MM.1S (cell line): ENCODE measurements around the gene BMPR1A.
"Not testable (repeated sequence)": the region's sequence is repeated elsewhere in the genome, so short reads cannot be mapped to it uniquely, and the experiment has no call there.

ENCODE experiments used
- DNase-seq: peaks from one replicate; pipeline ENCODE4 v3.0.0-alpha.2; 2015
- H2AFZ ChIP-seq: fragments of 300-600 bp; sonication (generic); 2 replicates; pipeline ENCODE4 v1.6.0; 2016; ENCODE audit warnings: antibody characterized with exemption, low read length
- H3F3A ChIP-seq: fragments of 300-600 bp; sonication (generic); 2 replicates; pipeline ENCODE4 v1.6.1; 2016; ENCODE audit warnings: mild to moderate bottlenecking, antibody characterized with exemption, low read length, moderate library complexity, mixed read lengths; ENCODE audit not compliant: insufficient read depth
- H3K27ac ChIP-seq: fragments of 300-600 bp; sonication (generic); 2 replicates; pipeline ENCODE4 v1.5.1; 2016; ENCODE audit warnings: mild to moderate bottlenecking, low read length
- H3K27me3 ChIP-seq: fragments of 300-600 bp; sonication (generic); replicated peaks from 2 replicates; pipeline ENCODE4 v1.6.0; 2016; ENCODE audit warnings: low read length; ENCODE audit not compliant: insufficient read depth
- H3K36me3 ChIP-seq: fragments of 300-600 bp; sonication (generic); replicated peaks from 2 replicates; pipeline ENCODE4 v1.6.1; 2016; ENCODE audit warnings: mild to moderate bottlenecking, low read length, mixed read lengths; ENCODE audit not compliant: insufficient read depth
- H3K4me1 ChIP-seq: fragments of 300-600 bp; sonication (generic); 2 replicates; pipeline ENCODE4 v1.6.1; 2016; ENCODE audit warnings: low read length, mixed read lengths
- H3K4me2 ChIP-seq: fragments of 300-600 bp; sonication (generic); 2 replicates; pipeline ENCODE4 v1.6.0; 2016; ENCODE audit warnings: low read depth, low read length
- H3K4me3 ChIP-seq: fragments of 300-600 bp; sonication (generic); 2 replicates; pipeline ENCODE4 v1.5.1; 2016; ENCODE audit warnings: low read length, mixed read lengths
- H3K79me2 ChIP-seq: fragments of 300-600 bp; sonication (generic); 2 replicates; pipeline ENCODE4 v1.6.1; 2016; ENCODE audit warnings: mixed run types, low read length, mixed read lengths
- H3K9ac ChIP-seq: fragments of 300-600 bp; sonication (generic); 2 replicates; pipeline ENCODE4 v1.6.1; 2016; ENCODE audit warnings: low read length, mixed read lengths
- H3K9me2 ChIP-seq: fragments of 300-600 bp; sonication (generic); replicated peaks from 2 replicates; pipeline ENCODE4 v1.6.1; 2016; ENCODE audit warnings: mild to moderate bottlenecking, low read length, mixed read lengths; ENCODE audit not compliant: insufficient read depth
- H3K9me3 ChIP-seq: fragments of 300-600 bp; sonication (generic); replicated peaks from 2 replicates; pipeline ENCODE4 v1.6.1; 2016; ENCODE audit warnings: mild to moderate bottlenecking, low read length, mixed read lengths; ENCODE audit not compliant: insufficient read depth
- H4K20me1 ChIP-seq: fragments of 300-600 bp; sonication (generic); 2 replicates; pipeline ENCODE4 v1.6.1; 2016; ENCODE audit warnings: mild to moderate bottlenecking, low read length, moderate library complexity, mixed read lengths; ENCODE audit not compliant: insufficient read depth
- CTCF ChIP-seq: fragments of 300-600 bp; sonication (generic); IDR thresholded peaks from 2 replicates; pipeline ENCODE4 v1.5.1; 2016; ENCODE audit warnings: antibody characterized with exemption, low read length, mixed read lengths
- EZH2 ChIP-seq: fragments of 300-600 bp; sonication (generic); optimal IDR thresholded peaks from 2 replicates; pipeline ENCODE3; 2017; ENCODE audit warnings: low read depth, mild to moderate bottlenecking, antibody characterized with exemption, low read length, mixed read lengths
- EZH2phosphoT487 ChIP-seq: fragments of 300-600 bp; sonication (generic); IDR thresholded peaks from 2 replicates; pipeline ENCODE4 v1.6.1; 2018; ENCODE audit warnings: antibody characterized with exemption, low read length

BMPR1A gene

GRCh38 chr10:86950349-86950748 is 193.9 kb downstream of the BMPR1A start:
- Histone ChIP-seq H3K27me3 (no peaks in the 10 kb centered on the region), H4K20me1 (no peaks in the 10 kb centered on the region), H2AFZ (no peak overlapping the region), H3K9ac (no peak overlapping the region), H3K36me3 (no peaks in the 10 kb centered on the region), H3K4me1 (no peaks in the 10 kb centered on the region), H3F3A (no peaks in the 10 kb centered on the region), H3K9me3 (no peaks in the 10 kb centered on the region), H3K9me2 (no peaks in the 10 kb centered on the region), H3K4me2 (no peak overlapping the region), H3K4me3 (no peak overlapping the region), H3K79me2 (no peaks in the 10 kb centered on the region), H3K27ac (no peak overlapping the region)
- DNase-seq: no peak
- TF ChIP-seq CTCF: no peak

- H3K27ac ChIP-seq: no peak overlapping the region
- H3K27me3 ChIP-seq: no peaks in the 10 kb centered on the region
- H3K79me2 ChIP-seq: no peaks in the 10 kb centered on the region
- H3K9me2 ChIP-seq: no peaks in the 10 kb centered on the region
- no peak for DNase-seq
- H4K20me1 ChIP-seq: no peaks in the 10 kb centered on the region
- H3K4me2 ChIP-seq: no peak overlapping the region
- no peak overlapping the region for H3K9ac ChIP-seq
- no peaks in the 10 kb centered on the region for H3K36me3 ChIP-seq
- no peak overlapping the region for H2AFZ ChIP-seq
- no peaks in the 10 kb centered on the region for H3K9me3 ChIP-seq
- H3F3A ChIP-seq: no peaks in the 10 kb centered on the region
- H3K4me1 ChIP-seq: no peaks in the 10 kb centered on the region
- TF ChIP-seq EZH2 (no peak), CTCF (no peak), EZH2phosphoT487 (no peak)
- H3K4me3 ChIP-seq: no peak overlapping the region
These were observed 194.9 kb downstream of the BMPR1A start for GRCh38 chr10:86951184-86951761.

GRCh38 chr10:86952106-86952505 is 195.7 kb downstream of the BMPR1A start:
- no peak for DNase-seq
- Histone ChIP-seq H2AFZ (no peak overlapping the region), H3K4me1 (no peaks in the 10 kb centered on the region), H3K27ac (no peak overlapping the region), H3K27me3 (no peaks in the 10 kb centered on the region), H3K9me2 (no peaks in the 10 kb centered on the region), H3K36me3 (no peaks in the 10 kb centered on the region), H3K9me3 (no peaks in the 10 kb centered on the region), H4K20me1 (no peaks in the 10 kb centered on the region), H3K4me3 (no peak overlapping the region), H3K79me2 (no peaks in the 10 kb centered on the region), H3K4me2 (no peak overlapping the region), H3F3A (no peaks in the 10 kb centered on the region), H3K9ac (no peak overlapping the region)
- no peak for TF ChIP-seq CTCF
- no peak for TF ChIP-seq EZH2
- no peak for TF ChIP-seq EZH2phosphoT487

- not testable (repeated sequence) for H3K36me3 ChIP-seq, H4K20me1 ChIP-seq, H3K27ac ChIP-seq, H3K9me3 ChIP-seq, H3K27me3 ChIP-seq, H3K4me1 ChIP-seq, H3K9me2 ChIP-seq, H3K4me3 ChIP-seq, H3F3A ChIP-seq, H2AFZ ChIP-seq, H3K4me2 ChIP-seq, DNase-seq, H3K79me2 ChIP-seq, H3K9ac ChIP-seq
These were observed 196.3 kb downstream of the BMPR1A start for GRCh38 chr10:86952697-86953096.
